Measurements from ENCODE around the gene WFDC10B. TPM values are rescaled to one million over a fixed set of nuclear protein-coding genes. Genes with fewer than 3 reads are reported as not detected.
"Not testable (repeated sequence)": the region's sequence is repeated elsewhere in the genome, so short reads cannot be mapped to it uniquely, and the experiment has no call there.

WFDC10B gene
- total RNA-seq, 1 experiment from 2014 or later, result not detected

DNA sequence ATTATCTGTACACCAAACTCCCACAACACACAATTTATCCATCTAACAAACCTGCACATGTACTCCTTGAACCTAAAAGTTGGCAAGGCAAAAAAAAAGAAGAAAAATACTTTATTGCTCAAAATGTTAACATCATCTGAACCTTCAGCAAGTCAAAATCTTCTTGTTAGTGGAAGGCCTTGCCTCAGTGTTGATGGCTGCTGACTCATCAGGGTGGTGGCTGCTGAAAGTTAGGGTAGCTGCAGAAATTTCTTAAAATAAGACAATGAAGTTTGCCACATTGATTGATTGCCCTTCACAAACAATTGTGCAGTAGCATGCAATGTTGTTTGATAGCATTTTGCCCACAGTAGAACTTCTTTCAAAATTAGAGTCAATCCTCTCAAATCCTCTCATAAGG is 32.1 kb downstream of the WFDC10B start:
- no peak overlapping the region for H3K4me3 ChIP-seq (ENCODE audit: low read depth in 2 of 2, low read length in 2 of 2)
- BruUV-seq (replicated peaks), result no TSS peak
- ChIA-PET CTCF (no interaction called here), POLR2A (no interaction called here)
- in situ Hi-C loops (cut with HindIII; ENCODE audit: low pct_unique_long_range_greater_than_20kb, low sequenced_read_pairs), result no loop called here
- H3K9me3 ChIP-seq (ENCODE audit: control insufficient read depth, insufficient read depth, low read depth, low read length), result no peaks in the 10 kb centered on the region
- H3K27me3 ChIP-seq (ENCODE audit: control insufficient read depth, insufficient read depth, low read length), result no peaks in the 10 kb centered on the region
- ATAC-seq (no peak), DNase-seq (ENCODE audit: low read depth, low spot score) (no peak)
- TF ChIP-seq POLR2AphosphoS5 (IDR thresholded peaks at IDR 0.05; ENCODE audit: low read depth, low read length) (no peak), SIN3A (IDR thresholded peaks at IDR 0.05; ENCODE audit: borderline replicate concordance, insufficient read depth, low read depth, low read length) (no peak), TCF7L2 (IDR thresholded peaks at IDR 0.05; ENCODE audit: low read depth, low read length) (no peak)
- TF ChIP-seq, protein P1, sequence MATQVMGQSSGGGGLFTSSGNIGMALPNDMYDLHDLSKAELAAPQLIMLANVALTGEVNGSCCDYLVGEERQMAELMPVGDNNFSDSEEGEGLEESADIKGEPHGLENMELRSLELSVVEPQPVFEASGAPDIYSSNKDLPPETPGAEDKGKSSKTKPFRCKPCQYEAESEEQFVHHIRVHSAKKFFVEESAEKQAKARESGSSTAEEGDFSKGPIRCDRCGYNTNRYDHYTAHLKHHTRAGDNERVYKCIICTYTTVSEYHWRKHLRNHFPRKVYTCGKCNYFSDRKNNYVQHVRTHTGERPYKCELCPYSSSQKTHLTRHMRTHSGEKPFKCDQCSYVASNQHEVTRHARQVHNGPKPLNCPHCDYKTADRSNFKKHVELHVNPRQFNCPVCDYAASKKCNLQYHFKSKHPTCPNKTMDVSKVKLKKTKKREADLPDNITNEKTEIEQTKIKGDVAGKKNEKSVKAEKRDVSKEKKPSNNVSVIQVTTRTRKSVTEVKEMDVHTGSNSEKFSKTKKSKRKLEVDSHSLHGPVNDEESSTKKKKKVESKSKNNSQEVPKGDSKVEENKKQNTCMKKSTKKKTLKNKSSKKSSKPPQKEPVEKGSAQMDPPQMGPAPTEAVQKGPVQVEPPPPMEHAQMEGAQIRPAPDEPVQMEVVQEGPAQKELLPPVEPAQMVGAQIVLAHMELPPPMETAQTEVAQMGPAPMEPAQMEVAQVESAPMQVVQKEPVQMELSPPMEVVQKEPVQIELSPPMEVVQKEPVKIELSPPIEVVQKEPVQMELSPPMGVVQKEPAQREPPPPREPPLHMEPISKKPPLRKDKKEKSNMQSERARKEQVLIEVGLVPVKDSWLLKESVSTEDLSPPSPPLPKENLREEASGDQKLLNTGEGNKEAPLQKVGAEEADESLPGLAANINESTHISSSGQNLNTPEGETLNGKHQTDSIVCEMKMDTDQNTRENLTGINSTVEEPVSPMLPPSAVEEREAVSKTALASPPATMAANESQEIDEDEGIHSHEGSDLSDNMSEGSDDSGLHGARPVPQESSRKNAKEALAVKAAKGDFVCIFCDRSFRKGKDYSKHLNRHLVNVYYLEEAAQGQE (IDR thresholded peaks at IDR 0.05; ENCODE audit: insufficient read depth in 1 of 2, low read depth in 2 of 2, low read length in 1 of 2), result no peak
- TF ChIP-seq, protein P2, sequence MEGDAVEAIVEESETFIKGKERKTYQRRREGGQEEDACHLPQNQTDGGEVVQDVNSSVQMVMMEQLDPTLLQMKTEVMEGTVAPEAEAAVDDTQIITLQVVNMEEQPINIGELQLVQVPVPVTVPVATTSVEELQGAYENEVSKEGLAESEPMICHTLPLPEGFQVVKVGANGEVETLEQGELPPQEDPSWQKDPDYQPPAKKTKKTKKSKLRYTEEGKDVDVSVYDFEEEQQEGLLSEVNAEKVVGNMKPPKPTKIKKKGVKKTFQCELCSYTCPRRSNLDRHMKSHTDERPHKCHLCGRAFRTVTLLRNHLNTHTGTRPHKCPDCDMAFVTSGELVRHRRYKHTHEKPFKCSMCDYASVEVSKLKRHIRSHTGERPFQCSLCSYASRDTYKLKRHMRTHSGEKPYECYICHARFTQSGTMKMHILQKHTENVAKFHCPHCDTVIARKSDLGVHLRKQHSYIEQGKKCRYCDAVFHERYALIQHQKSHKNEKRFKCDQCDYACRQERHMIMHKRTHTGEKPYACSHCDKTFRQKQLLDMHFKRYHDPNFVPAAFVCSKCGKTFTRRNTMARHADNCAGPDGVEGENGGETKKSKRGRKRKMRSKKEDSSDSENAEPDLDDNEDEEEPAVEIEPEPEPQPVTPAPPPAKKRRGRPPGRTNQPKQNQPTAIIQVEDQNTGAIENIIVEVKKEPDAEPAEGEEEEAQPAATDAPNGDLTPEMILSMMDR (IDR thresholded peaks at IDR 0.05), result no peak
- intact Hi-C loops (cut with micrococcal nuclease; ENCODE audit: unreplicated experiment), result no loop called here
- H3K36me3 ChIP-seq (ENCODE audit: control insufficient read depth, insufficient read depth, low read length), result no peaks in the 10 kb centered on the region
- no peak overlapping the region for H3K27ac ChIP-seq (ENCODE audit: low read length)
- H3K4me1 ChIP-seq (ENCODE audit: control insufficient read depth, insufficient read depth, low read length), result no peaks in the 10 kb centered on the region

GRCh38 chr20:45670139-45670538 is 34.7 kb downstream of the WFDC10B start, which contains the start of gene WFDC11:
WFDC11 (minus strand) TSS chr20:45670239; CDS start chr20:45650600, 19,639 bp downstream.
- H3K27ac ChIP-seq (ENCODE audit: low read length), result no peak within 1 kb of the TSS
- intact Hi-C loops (cut with micrococcal nuclease; ENCODE audit: unreplicated experiment), result no loop called here
- BruUV-seq (replicated peaks), result no TSS peak
- CTCF ChIA-PET, result no interaction called here
- TF ChIP-seq, protein P2 (IDR thresholded peaks at IDR 0.05), result no peak
- TF ChIP-seq, protein P1 (IDR thresholded peaks at IDR 0.05; ENCODE audit: insufficient read depth in 1 of 2, low read depth in 2 of 2, low read length in 1 of 2), result no peak
- no peak for TF ChIP-seq TCF7L2 (IDR thresholded peaks at IDR 0.05; ENCODE audit: low read depth, low read length)
- no peak for TF ChIP-seq POLR2AphosphoS5 (IDR thresholded peaks at IDR 0.05; ENCODE audit: low read depth, low read length)
- no peaks in the 10 kb centered on the region for H3K4me1 ChIP-seq (ENCODE audit: control insufficient read depth, insufficient read depth, low read length)
- no peak within 1 kb of the TSS for H3K4me3 ChIP-seq (ENCODE audit: low read depth in 2 of 2, low read length in 2 of 2)
- no peaks in the 10 kb centered on the region for H3K27me3 ChIP-seq (ENCODE audit: control insufficient read depth, insufficient read depth, low read length)
- in situ Hi-C loops (cut with HindIII; ENCODE audit: low pct_unique_long_range_greater_than_20kb, low sequenced_read_pairs), result no loop called here
- no peaks in the 10 kb centered on the region for H3K36me3 ChIP-seq (ENCODE audit: control insufficient read depth, insufficient read depth, low read length)
- DNase-seq (ENCODE audit: low read depth, low spot score), result no peak
- POLR2A ChIA-PET, result no interaction called here
- no peaks in the 10 kb centered on the region for H3K9me3 ChIP-seq (ENCODE audit: control insufficient read depth, insufficient read depth, low read depth, low read length)
- ATAC-seq, result no peak

DNA sequence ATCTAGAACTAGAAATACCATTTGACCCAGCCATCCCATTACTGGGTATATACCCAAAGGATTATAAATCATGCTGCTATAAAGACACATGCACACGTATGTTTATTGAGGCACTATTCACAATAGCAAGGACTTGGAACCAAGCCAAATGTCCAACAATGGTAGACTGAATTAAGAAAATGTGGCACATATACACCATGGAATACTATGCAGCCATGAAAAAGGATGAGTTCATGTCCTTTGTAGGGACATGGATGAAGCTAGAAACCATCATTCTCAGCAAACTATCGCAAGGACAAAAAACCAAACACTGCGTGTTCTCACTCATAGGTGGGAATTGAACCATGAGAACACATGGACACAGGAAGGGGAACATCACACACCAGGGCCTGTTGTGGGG is 47.8 kb downstream of the WFDC10B start:
- POLR2A ChIA-PET; H3K4me3 ChIP-seq (ENCODE audit: low read depth in 2 of 2, low read length in 2 of 2); ATAC-seq; H3K36me3 ChIP-seq (ENCODE audit: control insufficient read depth, insufficient read depth, low read length); H3K27ac ChIP-seq (ENCODE audit: low read length); H3K9me3 ChIP-seq (ENCODE audit: control insufficient read depth, insufficient read depth, low read depth, low read length); in situ Hi-C loops (cut with HindIII; ENCODE audit: low pct_unique_long_range_greater_than_20kb, low sequenced_read_pairs); BruUV-seq (replicated peaks); H3K27me3 ChIP-seq (ENCODE audit: control insufficient read depth, insufficient read depth, low read length); CTCF ChIA-PET; H3K4me1 ChIP-seq (ENCODE audit: control insufficient read depth, insufficient read depth, low read length); DNase-seq (ENCODE audit: low read depth, low spot score); intact Hi-C loops (cut with micrococcal nuclease; ENCODE audit: unreplicated experiment): not testable (repeated sequence)

DNA sequence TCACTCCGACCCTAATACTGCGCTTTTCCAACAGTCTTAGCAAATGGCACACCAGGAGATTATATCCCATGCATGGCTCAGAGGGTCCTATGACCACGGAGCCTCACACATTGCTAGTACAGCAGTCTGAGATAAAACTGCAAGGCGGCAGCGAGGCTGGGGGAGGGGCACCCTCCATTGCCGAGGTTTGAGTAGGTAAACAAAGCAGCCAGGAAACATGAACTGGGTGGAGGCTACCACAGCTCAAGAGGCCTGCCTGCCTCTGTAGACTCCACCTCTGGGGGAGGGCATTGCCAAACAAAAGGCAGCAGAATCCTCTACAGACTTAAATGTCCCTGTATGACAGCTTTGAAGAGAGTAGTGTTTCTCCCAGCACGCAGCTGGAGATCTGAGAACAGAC is 53.1 kb downstream of the WFDC10B start:
- intact Hi-C loops (cut with micrococcal nuclease; ENCODE audit: unreplicated experiment); DNase-seq (ENCODE audit: low read depth, low spot score); CTCF ChIA-PET: not testable (repeated sequence)

More for the DNA sequence above, 53.1 kb downstream of the WFDC10B start:
- H3K4me3 ChIP-seq (ENCODE audit: low read depth in 2 of 2, low read length in 2 of 2); BruUV-seq (replicated peaks); H3K27ac ChIP-seq (ENCODE audit: low read length); POLR2A ChIA-PET; in situ Hi-C loops (cut with HindIII; ENCODE audit: low pct_unique_long_range_greater_than_20kb, low sequenced_read_pairs); H3K4me1 ChIP-seq (ENCODE audit: control insufficient read depth, insufficient read depth, low read length); ATAC-seq; H3K27me3 ChIP-seq (ENCODE audit: control insufficient read depth, insufficient read depth, low read length); H3K9me3 ChIP-seq (ENCODE audit: control insufficient read depth, insufficient read depth, low read depth, low read length); H3K36me3 ChIP-seq (ENCODE audit: control insufficient read depth, insufficient read depth, low read length): not testable (repeated sequence)
